ENCODE data around the gene AQP7.

The AQP7 gene

GRCh38 chr9:33379666-33380389, 22.5 kb downstream of the AQP7 start:
- ATAC-seq, result no peak
- TF ChIP-seq RARB (CRISPR knock-in tag; IDR thresholded peaks at IDR 0.05) (no peak), TOX (CRISPR knock-in tag; IDR thresholded peaks at IDR 0.05; ENCODE audit: borderline replicate concordance) (no peak), PPARA (CRISPR knock-in tag; IDR thresholded peaks at IDR 0.05; ENCODE audit: borderline replicate concordance) (no peak), CSDC2 (CRISPR knock-in tag; IDR thresholded peaks at IDR 0.05) (no peak), ZNF8 (CRISPR knock-in tag; IDR thresholded peaks at IDR 0.05) (no peak), GLIS3 (CRISPR knock-in tag; IDR thresholded peaks at IDR 0.05) (no peak), SNAI2 (CRISPR knock-in tag; IDR thresholded peaks at IDR 0.05) (no peak), ARNTL (CRISPR knock-in tag; IDR thresholded peaks at IDR 0.05; ENCODE audit: borderline replicate concordance, low read depth) (no peak), ISL1 (CRISPR knock-in tag; IDR thresholded peaks at IDR 0.05) (no peak), PATZ1 (CRISPR knock-in tag; IDR thresholded peaks at IDR 0.05; ENCODE audit: borderline replicate concordance) (no peak), BACH2 (CRISPR knock-in tag; IDR thresholded peaks at IDR 0.05; ENCODE audit: borderline replicate concordance) (no peak), ZC3H10 (CRISPR knock-in tag; IDR thresholded peaks at IDR 0.05) (no peak), ZNF565 (CRISPR knock-in tag; conservative IDR thresholded peaks at IDR 0.05; ENCODE audit: low read depth) (no peak), TCF4 (CRISPR knock-in tag; IDR thresholded peaks at IDR 0.05; ENCODE audit: borderline replicate concordance) (no peak), OSR1 (CRISPR knock-in tag; IDR thresholded peaks at IDR 0.05) (no peak)
- TF ChIP-seq, protein P1, sequence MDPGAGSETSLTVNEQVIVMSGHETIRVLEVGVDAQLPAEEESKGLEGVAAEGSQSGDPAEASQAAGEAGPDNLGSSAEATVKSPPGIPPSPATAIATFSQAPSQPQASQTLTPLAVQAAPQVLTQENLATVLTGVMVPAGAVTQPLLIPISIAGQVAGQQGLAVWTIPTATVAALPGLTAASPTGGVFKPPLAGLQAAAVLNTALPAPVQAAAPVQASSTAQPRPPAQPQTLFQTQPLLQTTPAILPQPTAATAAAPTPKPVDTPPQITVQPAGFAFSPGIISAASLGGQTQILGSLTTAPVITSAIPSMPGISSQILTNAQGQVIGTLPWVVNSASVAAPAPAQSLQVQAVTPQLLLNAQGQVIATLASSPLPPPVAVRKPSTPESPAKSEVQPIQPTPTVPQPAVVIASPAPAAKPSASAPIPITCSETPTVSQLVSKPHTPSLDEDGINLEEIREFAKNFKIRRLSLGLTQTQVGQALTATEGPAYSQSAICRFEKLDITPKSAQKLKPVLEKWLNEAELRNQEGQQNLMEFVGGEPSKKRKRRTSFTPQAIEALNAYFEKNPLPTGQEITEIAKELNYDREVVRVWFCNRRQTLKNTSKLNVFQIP (CRISPR knock-in tag; IDR thresholded peaks at IDR 0.05; ENCODE audit: borderline replicate concordance, low read depth), result no peak
- TF ChIP-seq, protein P2, sequence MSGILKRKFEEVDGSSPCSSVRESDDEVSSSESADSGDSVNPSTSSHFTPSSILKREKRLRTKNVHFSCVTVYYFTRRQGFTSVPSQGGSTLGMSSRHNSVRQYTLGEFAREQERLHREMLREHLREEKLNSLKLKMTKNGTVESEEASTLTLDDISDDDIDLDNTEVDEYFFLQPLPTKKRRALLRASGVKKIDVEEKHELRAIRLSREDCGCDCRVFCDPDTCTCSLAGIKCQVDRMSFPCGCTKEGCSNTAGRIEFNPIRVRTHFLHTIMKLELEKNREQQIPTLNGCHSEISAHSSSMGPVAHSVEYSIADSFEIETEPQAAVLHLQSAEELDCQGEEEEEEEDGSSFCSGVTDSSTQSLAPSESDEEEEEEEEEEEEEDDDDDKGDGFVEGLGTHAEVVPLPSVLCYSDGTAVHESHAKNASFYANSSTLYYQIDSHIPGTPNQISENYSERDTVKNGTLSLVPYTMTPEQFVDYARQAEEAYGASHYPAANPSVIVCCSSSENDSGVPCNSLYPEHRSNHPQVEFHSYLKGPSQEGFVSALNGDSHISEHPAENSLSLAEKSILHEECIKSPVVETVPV (CRISPR knock-in tag; IDR thresholded peaks at IDR 0.05), result no peak

DNA sequence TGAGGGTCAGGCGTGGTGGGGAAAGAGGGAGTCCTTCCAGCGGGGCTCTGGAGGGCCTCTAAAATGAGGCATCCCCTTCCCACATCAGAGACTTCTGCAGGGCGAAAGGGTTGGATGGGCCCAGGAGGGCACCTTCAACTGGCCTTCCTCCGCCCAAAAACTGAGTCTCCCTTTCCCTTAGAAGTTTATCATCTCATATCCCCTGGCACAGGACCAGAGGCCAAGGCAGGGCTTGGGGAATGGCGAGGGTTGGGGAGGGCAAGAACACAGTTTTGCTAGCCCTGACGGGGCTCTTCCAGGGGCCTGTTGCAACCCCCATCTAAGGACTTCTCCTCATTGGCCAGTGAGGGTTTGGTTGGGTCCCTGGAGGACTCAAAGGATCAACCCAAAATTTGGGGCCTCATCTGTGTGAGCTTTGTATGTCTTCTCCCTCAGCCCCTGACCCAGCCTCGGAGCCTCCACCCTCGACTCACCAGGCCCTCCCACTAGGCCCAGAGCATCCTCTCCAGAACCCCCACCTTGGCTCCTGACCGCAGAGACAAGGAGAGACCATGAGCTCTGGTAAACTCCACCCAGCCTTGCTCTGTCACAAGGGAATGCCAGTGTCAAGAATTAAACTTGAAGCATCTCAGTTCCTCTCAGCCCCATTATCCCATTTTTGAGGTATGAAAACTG, 24.1 kb downstream of the AQP7 start:
- ATAC-seq, result no peak
- TF ChIP-seq ZNF70 (CRISPR knock-in tag; IDR thresholded peaks at IDR 0.05) (no peak), TOX (CRISPR knock-in tag; IDR thresholded peaks at IDR 0.05; ENCODE audit: borderline replicate concordance) (no peak), ZFP3 (CRISPR knock-in tag; IDR thresholded peaks at IDR 0.05) (no peak), ZNF565 (CRISPR knock-in tag; conservative IDR thresholded peaks at IDR 0.05; ENCODE audit: low read depth) (no peak), TCF4 (CRISPR knock-in tag; IDR thresholded peaks at IDR 0.05; ENCODE audit: borderline replicate concordance) (no peak)
- TF ChIP-seq, protein P1 (CRISPR knock-in tag; IDR thresholded peaks at IDR 0.05; ENCODE audit: borderline replicate concordance, low read depth), result no peak

GRCh38 chr9:33377089-33377715, 25.2 kb downstream of the AQP7 start:
- TF ChIP-seq ZNF8 (CRISPR knock-in tag; IDR thresholded peaks at IDR 0.05), result no peak
- TF ChIP-seq CSDC2 (CRISPR knock-in tag; IDR thresholded peaks at IDR 0.05), result no peak
- no peak for TF ChIP-seq TSHZ2 (CRISPR knock-in tag; IDR thresholded peaks at IDR 0.05)
- no peak for TF ChIP-seq ZNF70 (CRISPR knock-in tag; IDR thresholded peaks at IDR 0.05)
- TF ChIP-seq ISL1 (CRISPR knock-in tag; IDR thresholded peaks at IDR 0.05), result no peak
- no peak for ATAC-seq
